BJ (cell line): ENCODE results near the gene DDOST. TPM values are rescaled to one million over a fixed set of nuclear protein-coding genes. Genes with fewer than 3 reads are reported as not detected.

Experiments
- CTCF ChIA-PET: fragments of 350-600 bp; formaldehyde crosslinking; extraction: SDS; loops from one replicate; lab custom pipeline; 2021; ENCODE audit warnings: antibody characterized with exemption, inconsistent platforms; lab: Yijun Ruan, JAX
- POLR2A ChIA-PET: fragments of 300-600 bp; sonication (Branson Sonifier 250); formaldehyde crosslinking; extraction: SDS; loops from one replicate; lab custom pipeline; 2021; ENCODE audit warnings: antibody characterized with exemption; lab: Charles Lee
- DNase-seq: peaks from one replicate; pipeline ENCODE4 v3.0.0-alpha.2; 2011; ENCODE audit warnings: low read depth
- H3K27me3 ChIP-seq: 2 replicates; pipeline ENCODE4 v1.6.0; 2011; ENCODE audit warnings: low read length; ENCODE audit not compliant: control insufficient read depth, insufficient read depth
- H3K36me3 ChIP-seq: 2 replicates; pipeline ENCODE4 v1.5.1; 2011; ENCODE audit warnings: low read length; ENCODE audit not compliant: control insufficient read depth, insufficient read depth
- H3K4me3 ChIP-seq: 2 replicates; pipeline ENCODE4 v1.5.1; 2011; ENCODE audit warnings: low read depth, mild to moderate bottlenecking, control low read depth, low read length
- polyA minus RNA-seq: library from RNA; depleted of rRNA, polyadenylated mRNA; stranded (reverse); fragments of >200 nt; gene quantifications from 2 replicates; pipeline ENCODE4 v1.2.3, GENCODE V29; 2011; rRNA and poly(A)+ RNA removed
- polyA plus RNA-seq: library from polyadenylated mRNA; depleted of rRNA; stranded (reverse); fragments of >200 nt; gene quantifications from 2 replicates; pipeline ENCODE4 v1.2.3, GENCODE V29; 2011; rRNA removed
- TF ChIP-seq, protein P1 (sequence below): IDR thresholded peaks from 2 replicates; pipeline ENCODE4 v1.5.1; 2011; ENCODE audit warnings: low read depth, mild to moderate bottlenecking, control low read depth, inconsistent platforms, low read length, moderate library complexity; ENCODE audit not compliant: insufficient read depth

The DDOST gene
- 581 and 587 TPM in 2 replicates for polyA plus RNA-seq
- polyA minus RNA-seq: 117 and 173 TPM in 2 replicates

DNA sequence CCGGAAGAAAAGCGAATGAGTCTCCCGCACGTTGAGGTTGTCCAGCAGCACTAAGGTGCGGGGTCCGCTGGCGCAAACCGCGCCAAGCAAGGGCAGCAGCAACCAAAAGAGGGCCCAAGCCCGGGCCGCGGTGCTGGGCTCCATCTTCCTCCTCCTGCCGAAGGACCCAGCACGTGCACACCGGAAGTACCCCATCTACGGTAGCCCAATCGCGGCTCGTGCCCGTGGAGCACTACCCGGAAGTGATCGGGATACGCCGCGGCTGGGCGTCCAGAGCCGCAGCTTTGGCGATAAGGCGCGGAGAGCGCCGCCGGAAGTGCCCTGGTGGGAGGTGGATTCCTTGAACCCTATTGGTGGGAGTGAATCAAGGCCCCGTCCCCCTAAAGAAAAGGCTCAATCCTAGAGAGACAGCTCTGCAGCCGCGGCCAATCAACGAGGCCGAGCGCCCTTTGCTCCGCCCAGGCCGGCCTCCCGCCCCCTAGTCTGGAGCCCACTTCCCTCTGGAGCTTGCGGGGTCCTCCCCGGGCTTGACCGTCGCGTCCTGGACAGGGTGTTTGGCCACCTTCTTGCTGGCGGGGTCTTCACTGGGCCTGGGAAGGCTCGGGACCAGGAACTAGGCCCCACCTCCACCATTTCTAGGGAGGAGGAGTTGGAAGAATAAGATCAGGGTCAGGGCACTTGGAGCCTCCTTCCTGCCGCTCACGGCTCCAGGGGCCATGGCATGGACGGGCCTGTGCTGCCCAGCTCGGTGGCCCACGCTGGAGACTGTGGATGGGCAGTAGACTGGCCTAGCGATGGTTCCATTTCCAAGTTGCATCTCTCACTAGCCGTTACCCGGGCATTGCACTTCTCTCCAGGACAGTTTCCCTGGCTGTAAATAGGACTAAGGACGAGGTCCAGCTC is at the start of gene DDOST:
Gene DDOST (minus strand): TSS at position 163 of the 903 bp plus-strand sequence. CDS start 19 bp downstream, at position 144.
- Histone ChIP-seq H3K36me3 (peaks cover 8% of the 10 kb centered on the region), H3K27me3 (no peaks in the 10 kb centered on the region), H3K4me3 (peak within 1 kb of the TSS; percentile 91)
- POLR2A ChIA-PET: no interaction called here
- CTCF ChIA-PET: interaction anchor here (0.7 to 1.8 kb wide), 5 partner anchors 19 to 854 kb away, joined by 3 to 9 read pairs (median 3); no protein-coding TSS in a partner anchor
- TF ChIP-seq, protein P1, sequence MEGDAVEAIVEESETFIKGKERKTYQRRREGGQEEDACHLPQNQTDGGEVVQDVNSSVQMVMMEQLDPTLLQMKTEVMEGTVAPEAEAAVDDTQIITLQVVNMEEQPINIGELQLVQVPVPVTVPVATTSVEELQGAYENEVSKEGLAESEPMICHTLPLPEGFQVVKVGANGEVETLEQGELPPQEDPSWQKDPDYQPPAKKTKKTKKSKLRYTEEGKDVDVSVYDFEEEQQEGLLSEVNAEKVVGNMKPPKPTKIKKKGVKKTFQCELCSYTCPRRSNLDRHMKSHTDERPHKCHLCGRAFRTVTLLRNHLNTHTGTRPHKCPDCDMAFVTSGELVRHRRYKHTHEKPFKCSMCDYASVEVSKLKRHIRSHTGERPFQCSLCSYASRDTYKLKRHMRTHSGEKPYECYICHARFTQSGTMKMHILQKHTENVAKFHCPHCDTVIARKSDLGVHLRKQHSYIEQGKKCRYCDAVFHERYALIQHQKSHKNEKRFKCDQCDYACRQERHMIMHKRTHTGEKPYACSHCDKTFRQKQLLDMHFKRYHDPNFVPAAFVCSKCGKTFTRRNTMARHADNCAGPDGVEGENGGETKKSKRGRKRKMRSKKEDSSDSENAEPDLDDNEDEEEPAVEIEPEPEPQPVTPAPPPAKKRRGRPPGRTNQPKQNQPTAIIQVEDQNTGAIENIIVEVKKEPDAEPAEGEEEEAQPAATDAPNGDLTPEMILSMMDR: peak; percentile 71
- peak; percentile 92 for DNase-seq

DNA sequence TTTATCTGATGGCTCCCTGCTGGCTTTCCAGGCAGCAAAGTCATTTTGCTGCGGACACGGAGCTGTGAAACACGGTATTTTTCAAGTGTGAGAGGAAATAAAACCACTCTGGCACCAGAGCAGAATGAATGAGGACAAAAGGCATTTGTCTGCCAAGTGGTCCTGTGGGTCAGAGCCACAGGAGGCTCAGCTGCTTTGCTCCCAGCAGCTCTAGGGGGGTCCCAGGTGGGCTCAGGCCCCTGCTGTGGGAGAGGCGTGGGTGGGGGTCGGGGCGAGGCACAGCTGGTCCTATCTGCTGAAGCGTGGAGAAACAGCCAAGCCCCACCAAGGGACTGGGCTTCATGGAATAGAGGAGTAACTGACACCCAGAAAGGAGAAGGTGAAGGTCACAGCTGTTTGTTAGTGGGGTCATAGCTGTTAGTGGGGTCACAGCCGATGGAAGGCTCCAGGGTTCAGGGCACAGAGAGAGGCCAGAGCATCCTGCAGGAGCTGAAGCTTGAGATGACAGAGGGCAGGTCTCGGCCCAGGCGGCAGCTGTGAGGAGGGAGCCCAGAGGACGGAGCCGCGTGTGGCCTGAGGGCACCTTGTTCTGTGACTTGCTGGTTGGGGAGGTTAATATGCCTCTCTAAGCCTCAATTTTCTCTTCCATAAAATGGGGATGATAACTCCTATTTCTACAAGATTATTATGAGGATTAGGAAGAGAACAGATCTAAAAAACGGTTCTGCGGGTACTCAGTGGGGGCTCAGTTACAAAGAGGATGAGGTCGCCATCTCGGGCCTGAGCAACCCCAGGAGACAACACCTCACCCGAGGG is 49.5 kb upstream of the DDOST start:
- ChIA-PET CTCF (interaction anchor here (1.3 kb wide), 1 partner anchor 485 kb away, joined by 3 read pairs; no protein-coding TSS in a partner anchor), POLR2A (no interaction called here)
- Histone ChIP-seq H3K4me3 (no peak overlapping the region), H3K36me3 (no peaks in the 10 kb centered on the region), H3K27me3 (no peaks in the 10 kb centered on the region)
- TF ChIP-seq, protein P1: no peak
- DNase-seq: no peak

DNA sequence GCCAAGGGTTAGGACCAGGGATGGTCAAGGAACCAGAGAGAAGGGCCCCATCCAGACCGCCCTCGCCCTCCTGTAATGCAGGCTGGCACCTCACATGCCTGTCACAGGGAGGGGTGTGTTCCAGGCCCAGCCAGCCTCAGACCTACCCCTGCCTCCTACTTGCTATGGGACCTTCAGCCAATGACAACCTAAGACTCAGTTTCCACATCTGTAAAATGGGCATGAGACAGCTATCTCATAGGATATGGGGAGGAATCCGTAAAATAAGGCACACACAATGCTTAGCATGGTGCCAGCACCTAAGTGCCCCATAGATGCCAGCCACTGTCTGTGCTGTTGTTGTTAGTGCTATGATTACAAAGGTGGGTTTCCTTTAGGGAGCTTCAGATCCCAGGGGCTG is 48.7 kb upstream of the DDOST start:
- H3K27me3 ChIP-seq: no peaks in the 10 kb centered on the region
- TF ChIP-seq, protein P1: no peak
- H3K4me3 ChIP-seq: no peak overlapping the region
- H3K36me3 ChIP-seq: no peaks in the 10 kb centered on the region; the same call in 1 of the 2 replicates
- POLR2A ChIA-PET: no interaction called here
- CTCF ChIA-PET: interaction anchor here (1.3 kb wide), 1 partner anchor 485 kb away, joined by 3 read pairs; no protein-coding TSS in a partner anchor
- DNase-seq: no peak

DNA sequence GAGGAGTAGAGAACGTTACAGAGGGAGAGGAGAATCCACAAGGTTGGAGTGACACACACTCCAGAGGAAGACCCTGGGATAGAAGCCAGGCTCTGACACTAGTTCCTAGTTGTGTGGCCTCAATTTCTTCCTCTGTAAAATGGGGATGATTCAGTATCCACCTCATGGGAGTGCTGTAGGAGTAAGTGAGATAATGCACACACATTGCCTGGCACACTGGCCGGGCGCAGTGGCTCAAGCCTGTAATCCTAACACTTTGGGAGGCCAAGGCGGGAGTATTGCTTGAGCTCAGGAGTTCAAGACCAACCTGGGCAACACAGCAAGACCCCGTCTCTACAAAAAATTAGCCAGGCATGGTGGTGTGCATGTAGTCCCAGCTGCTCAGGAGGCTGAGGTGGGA is 47.7 kb upstream of the DDOST start:
- H3K36me3 ChIP-seq: no peaks in the 10 kb centered on the region; the same call in 1 of the 2 replicates
- no peaks in the 10 kb centered on the region for H3K27me3 ChIP-seq
- ChIA-PET CTCF (interaction anchor here (1.6 to 4.2 kb wide), 2 partner anchors 9 to 12 kb away, joined by 7 to 13 read pairs; no protein-coding TSS in a partner anchor), POLR2A (no interaction called here)
- no peak overlapping the region for H3K4me3 ChIP-seq
- TF ChIP-seq, protein P1: no peak
- no peak for DNase-seq
